ENCODE results near the gene ZBTB6. TPM values are rescaled to one million over a fixed set of nuclear protein-coding genes. Genes with fewer than 3 reads are reported as not detected.

The ZBTB6 gene
- total and polyA plus RNA-seq, 2 of the 4 experiments (the other 2 are of a cell fraction) = 2.6 to 11.7 TPM

GRCh38 chr9:122900791-122901190 lies 12.3 kb downstream of the ZBTB6 start:
- Histone ChIP-seq H3K4me2 (ENCODE audit: low read depth, low read length) (peak overlapping the region; percentile 66), H3K4me3 (ENCODE audit: insufficient read depth, low read depth, low read length) (no peak overlapping the region), H4K5ac (ENCODE audit: low read depth, low read length) (no peak overlapping the region), H3K23ac (ENCODE audit: low read depth, low read length) (no peak overlapping the region), H3K9me1 (ENCODE audit: insufficient read depth, low read length) (no peaks in the 10 kb centered on the region), H3K4me1 (ENCODE audit: control insufficient read depth, insufficient read depth, low read length) (peaks cover 5% of the 10 kb centered on the region), H3K27ac (ENCODE audit: insufficient read depth, low read length) (no peak overlapping the region), H2AK5ac (ENCODE audit: low read depth, low read length) (no peak overlapping the region), H3K9me3 (ENCODE audit: control insufficient read depth, insufficient read depth, low read length) (no peaks in the 10 kb centered on the region), H2AFZ (replicated peaks; ENCODE audit: low read length, poor library complexity) (no peak overlapping the region), H3K36me3 (ENCODE audit: control insufficient read depth, insufficient read depth, low read length) (peaks cover 11% of the 10 kb centered on the region), H3K27me3 (ENCODE audit: control insufficient read depth, insufficient read depth, low read length) (no peaks in the 10 kb centered on the region), H3K14ac (replicated peaks; ENCODE audit: low read depth, low read length) (no peak overlapping the region), H4K8ac (ENCODE audit: low read depth in 2 of 2, low read length in 2 of 2) (no peak overlapping the region), H4K91ac (ENCODE audit: insufficient read depth, low read depth, low read length) (no peak overlapping the region), H2BK5ac (ENCODE audit: low read depth, low read length, poor library complexity, severe bottlenecking) (no peak overlapping the region), H4K20me1 (ENCODE audit: insufficient read depth, low read length) (peaks cover 30% of the 10 kb centered on the region), H3K4ac (ENCODE audit: low read depth, low read length) (no peak overlapping the region), H3K18ac (ENCODE audit: low read depth, low read length) (no peak overlapping the region), H2BK120ac (ENCODE audit: low read depth, low read length) (no peak overlapping the region), H3K79me1 (ENCODE audit: low read depth in 1 of 2, low read length in 2 of 2) (peaks cover 13 to 16% of the 10 kb centered on the region in 2 experiments; a peak in 3 of 4 replicates), H3K56ac (ENCODE audit: extremely low read depth, insufficient read depth, low read length) (no peak overlapping the region), H2BK15ac (ENCODE audit: low read depth, low read length) (no peak overlapping the region), H3K9ac (ENCODE audit: low read depth, low read length) (no peak overlapping the region), H2AK9ac (replicated peaks; ENCODE audit: low read depth, low read length, poor library complexity) (no peak overlapping the region), H2BK20ac (ENCODE audit: low read depth, low read length) (no peak overlapping the region)
- CTCF ChIA-PET = no interaction called here
- intact Hi-C loops (cut with micrococcal nuclease) (no loop called here), in situ Hi-C loops (cut with MboI; ENCODE audit: low sequenced_read_pairs) (no loop called here), dilution Hi-C loops (cut with HindIII; ENCODE audit: low sequenced_read_pairs, unreplicated experiment) (no loop called here)
- no peak for TF ChIP-seq POLR2A (IDR thresholded peaks at IDR 0.05; ENCODE audit: low read depth, low read length)
- TF ChIP-seq FOS (IDR thresholded peaks at IDR 0.05; ENCODE audit: low read depth, low read length) = no peak
- TF ChIP-seq BHLHE40 (IDR thresholded peaks at IDR 0.05; ENCODE audit: low read depth, low read length) = no peak
- no peak for TF ChIP-seq ELK1 (IDR thresholded peaks at IDR 0.05; ENCODE audit: borderline replicate concordance, low read depth, low read length)
- TF ChIP-seq CTCF (conservative IDR thresholded peaks at IDR 0.05; ENCODE audit: low read depth, low read length) = no peak
- no peak for TF ChIP-seq USF2 (IDR thresholded peaks at IDR 0.05; ENCODE audit: low read depth, low read length)
- TF ChIP-seq RAD21 (IDR thresholded peaks at IDR 0.05; ENCODE audit: low read length) = no peak
- no peak for TF ChIP-seq CEBPB (IDR thresholded peaks at IDR 0.05; ENCODE audit: low read depth, low read length)
- no peak for TF ChIP-seq MAZ (IDR thresholded peaks at IDR 0.05; ENCODE audit: borderline replicate concordance, low read depth, low read length)
- TF ChIP-seq MAFK (IDR thresholded peaks at IDR 0.05; ENCODE audit: low read depth, low read length) = no peak
- no peak for TF ChIP-seq SMC3 (IDR thresholded peaks at IDR 0.05; ENCODE audit: low read depth, low read length)
- TF ChIP-seq CHD1 (IDR thresholded peaks at IDR 0.05; ENCODE audit: low read depth, low read length) = no peak
- TF ChIP-seq NFE2L2 (IDR thresholded peaks at IDR 0.05; ENCODE audit: low read depth, low read length) = no peak
- no peak for TF ChIP-seq RCOR1 (IDR thresholded peaks at IDR 0.05; ENCODE audit: insufficient replicate concordance, low read length)
- ATAC-seq (ENCODE audit: low read depth) = no peak
- peak; percentile 43 for DNase-seq
- WGBS, 2 experiments (ENCODE audit: extremely low coverage in 2 of 2, insufficient read length in 1 of 2) = no CpG with 5 or more reads among the region's 2 CpGs
- no TSS peak for BruUV-seq (replicated peaks)
- POLR2A ChIA-PET (ENCODE audit: unreplicated experiment) = no interaction called here

Measured in IMR-90 (cell line).